Epithelial cell of esophagus (primary cell): ENCODE data around the gene KIF6.
"Not testable (repeated sequence)": the region's sequence is repeated elsewhere in the genome, so short reads cannot be mapped to it uniquely, and the experiment has no call there.

ENCODE experiments used
- DNase-seq: peaks from one replicate; pipeline ENCODE4 v3.0.0; 2010; ENCODE audit warnings: low read depth
- H3K4me3 ChIP-seq: 2 replicates; pipeline ENCODE4 v1.5.1; 2011; ENCODE audit warnings: mild to moderate bottlenecking, low read length, control low read depth
- TF ChIP-seq, protein P1 (sequence below): IDR thresholded peaks from 2 replicates; pipeline ENCODE4 v1.5.1; 2011; ENCODE audit warnings: low read depth, mild to moderate bottlenecking, low read length, control low read depth, inconsistent platforms; ENCODE audit not compliant: insufficient read depth; ENCODE audit errors: missing control alignments

KIF6 gene

DNA sequence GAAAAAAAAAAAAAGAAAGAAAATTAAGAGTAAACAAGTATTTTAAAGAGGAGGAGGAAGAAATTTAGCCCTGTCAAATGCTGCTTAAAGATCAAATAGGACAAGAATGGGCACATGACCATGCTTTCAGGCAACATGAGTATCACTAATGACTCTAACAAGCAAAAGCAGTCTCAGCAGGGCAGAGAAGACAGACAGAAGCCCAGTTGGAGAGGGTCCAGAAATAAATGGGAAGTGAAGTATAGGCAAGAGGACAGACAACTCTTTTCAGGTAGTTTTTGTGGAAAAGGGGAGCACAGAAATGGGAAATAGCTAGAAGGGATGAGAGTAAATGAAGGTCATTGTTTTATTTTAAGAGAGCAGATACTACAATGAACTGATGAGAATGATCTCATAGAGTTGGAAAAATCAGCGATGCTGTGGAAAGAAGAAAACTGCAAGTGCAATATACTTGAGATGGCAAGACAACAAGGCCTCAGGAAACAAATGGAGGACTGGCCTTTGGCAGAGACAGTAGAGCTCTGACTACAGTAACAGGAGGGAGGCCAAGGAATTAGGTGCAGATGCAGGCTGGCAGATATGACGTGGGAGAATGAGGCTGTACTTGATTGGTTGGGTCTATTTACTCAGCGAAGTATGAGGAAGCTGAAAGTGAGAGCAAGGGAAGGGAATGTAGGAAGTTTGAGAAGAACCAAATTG lies 40.3 kb downstream of the KIF6 start:
- TF ChIP-seq, protein P1, sequence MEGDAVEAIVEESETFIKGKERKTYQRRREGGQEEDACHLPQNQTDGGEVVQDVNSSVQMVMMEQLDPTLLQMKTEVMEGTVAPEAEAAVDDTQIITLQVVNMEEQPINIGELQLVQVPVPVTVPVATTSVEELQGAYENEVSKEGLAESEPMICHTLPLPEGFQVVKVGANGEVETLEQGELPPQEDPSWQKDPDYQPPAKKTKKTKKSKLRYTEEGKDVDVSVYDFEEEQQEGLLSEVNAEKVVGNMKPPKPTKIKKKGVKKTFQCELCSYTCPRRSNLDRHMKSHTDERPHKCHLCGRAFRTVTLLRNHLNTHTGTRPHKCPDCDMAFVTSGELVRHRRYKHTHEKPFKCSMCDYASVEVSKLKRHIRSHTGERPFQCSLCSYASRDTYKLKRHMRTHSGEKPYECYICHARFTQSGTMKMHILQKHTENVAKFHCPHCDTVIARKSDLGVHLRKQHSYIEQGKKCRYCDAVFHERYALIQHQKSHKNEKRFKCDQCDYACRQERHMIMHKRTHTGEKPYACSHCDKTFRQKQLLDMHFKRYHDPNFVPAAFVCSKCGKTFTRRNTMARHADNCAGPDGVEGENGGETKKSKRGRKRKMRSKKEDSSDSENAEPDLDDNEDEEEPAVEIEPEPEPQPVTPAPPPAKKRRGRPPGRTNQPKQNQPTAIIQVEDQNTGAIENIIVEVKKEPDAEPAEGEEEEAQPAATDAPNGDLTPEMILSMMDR = no peak
- no peak overlapping the region for H3K4me3 ChIP-seq
- DNase-seq = peak; percentile 15

GRCh38 chr6:39681674-39682121 lies 43.5 kb downstream of the KIF6 start:
- no peak for DNase-seq
- TF ChIP-seq, protein P1 = no peak

GRCh38 chr6:39678914-39679313 lies 46.3 kb downstream of the KIF6 start:
- H3K4me3 ChIP-seq = no peak overlapping the region
- TF ChIP-seq, protein P1 = no peak
- no peak for DNase-seq

More at GRCh38 chr6:39681674-39682121, 43.5 kb downstream of the KIF6 start:
- H3K4me3 ChIP-seq = no peak overlapping the region

DNA sequence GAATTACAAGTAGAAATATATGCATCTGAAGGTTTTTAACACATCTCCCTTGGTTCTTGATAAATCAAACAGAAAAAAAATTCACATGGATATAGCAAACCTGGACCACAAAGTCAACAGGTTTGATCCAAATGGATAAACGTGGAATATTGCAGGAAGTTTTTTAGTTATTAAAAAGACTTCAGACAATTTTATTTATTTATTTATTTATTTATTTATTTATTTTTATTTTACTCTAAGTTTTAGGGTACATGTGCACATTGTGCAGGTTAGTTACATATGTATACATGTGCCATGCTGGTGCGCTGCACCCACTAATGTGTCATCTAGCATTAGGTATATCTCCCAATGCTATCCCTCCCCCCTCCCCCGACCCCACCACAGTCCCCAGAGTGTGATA lies 47.9 kb downstream of the KIF6 start:
- DNase-seq, H3K4me3 ChIP-seq: not testable (repeated sequence)

GRCh38 chr6:39670519-39670918 lies 54.7 kb downstream of the KIF6 start:
- no peak for DNase-seq
- TF ChIP-seq, protein P1 = no peak
- no peak overlapping the region for H3K4me3 ChIP-seq

- TF ChIP-seq, protein P1 = no peak
Measured at GRCh38 chr6:39669973-39670342, 55.2 kb downstream of the KIF6 start.

GRCh38 chr6:39669207-39669972 lies 55.8 kb downstream of the KIF6 start:
- DNase-seq = no peak
- no peak overlapping the region for H3K4me3 ChIP-seq
- TF ChIP-seq, protein P1 = no peak

More at GRCh38 chr6:39669973-39670342, 55.2 kb downstream of the KIF6 start:
- no peak overlapping the region for H3K4me3 ChIP-seq
- no peak for DNase-seq
